SK-N-SH (cell line): ENCODE data around the gene LOXHD1. TPM values are rescaled to one million over a fixed set of nuclear protein-coding genes. Genes with fewer than 3 reads are reported as not detected.
A peak's percentile ranks its signal among the peaks of the same experiment; 100 is the strongest.

Experiments
- CTCF ChIA-PET: fragments of 300-600, 350-600 bp; formaldehyde crosslinking; extraction: SDS; loops from one replicate; lab custom pipeline; 2021; lab: Yijun Ruan, JAX
- POLR2A ChIA-PET: fragments of 350-600 bp; sonication (Branson Sonifier 250); formaldehyde crosslinking; extraction: SDS; loops from one replicate; lab custom pipeline; 2020; ENCODE audit warnings: antibody characterized with exemption, inconsistent platforms; lab: Yijun Ruan, JAX
- DNase-seq: peaks from one replicate; pipeline ENCODE4 v3.0.0; 2012
- H2AFZ ChIP-seq: fragments of 200-600 bp; sonication (generic); 2 replicates; pipeline ENCODE4 v1.8.1; 2016; ENCODE audit warnings: antibody characterized with exemption, mild to moderate bottlenecking, low read depth
- H3F3A ChIP-seq: fragments of 200-600 bp; sonication (generic); replicated peaks from 2 replicates; pipeline ENCODE3; 2016; ENCODE audit warnings: antibody characterized with exemption, mild to moderate bottlenecking; ENCODE audit not compliant: insufficient read depth
- H3K27ac ChIP-seq, 2 experiments: fragments of 200-500 bp in 1 of 2; fragments of 200-600 bp in 1 of 2; sonication (Bioruptor generic) in 1 of 2; sonication (generic), shearing (Covaris generic) in 1 of 2; 2 replicates each; pipeline versions ENCODE4 v1.5.1 to v1.6.1; 2014 to 2016; ENCODE audit warnings: low read depth in 2 of 2, inconsistent platforms in 1 of 2, low read length in 1 of 2, mild to moderate bottlenecking in 1 of 2, mixed read lengths in 1 of 2
- H3K27me3 ChIP-seq: fragments of 200-600 bp; sonication (generic), shearing (Covaris generic); 2 replicates; pipeline ENCODE4 v1.6.1; 2016; ENCODE audit warnings: mixed run types; ENCODE audit not compliant: insufficient read depth
- H3K36me3 ChIP-seq, 2 experiments: fragments of 200-500 bp in 1 of 2; fragments of 200-600 bp in 1 of 2; sonication (Bioruptor generic) in 1 of 2; sonication (generic) in 1 of 2; replicated peaks in 1 of 2; 2 replicates each; pipeline versions ENCODE3 to v1.5.1; 2014 to 2016; ENCODE audit warnings: low read length in 1 of 2, mild to moderate bottlenecking in 1 of 2; ENCODE audit not compliant: insufficient read depth in 2 of 2, control insufficient read depth in 1 of 2
- H3K4me1 ChIP-seq, 2 experiments: fragments of 200-500 bp in 1 of 2; fragments of 200-600 bp in 1 of 2; sonication (Bioruptor generic) in 1 of 2; sonication (generic), shearing (Covaris generic) in 1 of 2; 2 replicates each; pipeline versions ENCODE4 v1.5.1 to v1.6.1; 2014 to 2016; ENCODE audit warnings: low read depth in 1 of 2, low read length in 1 of 2, mixed run types in 1 of 2; ENCODE audit not compliant: insufficient read depth in 2 of 2, control insufficient read depth in 1 of 2
- H3K4me2 ChIP-seq: fragments of 200-600 bp; sonication (generic), shearing (Covaris generic); 2 replicates; pipeline ENCODE4 v1.6.1; 2017; ENCODE audit warnings: mixed run types
- H3K4me3 ChIP-seq, 2 experiments: fragments of 200-500 bp in 1 of 2; fragments of 200-600 bp in 1 of 2; sonication (Bioruptor generic) in 1 of 2; sonication (generic), shearing (Covaris generic) in 1 of 2; 2 replicates each; pipeline versions ENCODE4 v1.5.1 to v1.8.1; 2014 to 2016; ENCODE audit warnings: low read depth in 2 of 2, inconsistent platforms in 1 of 2, low read length in 1 of 2, mild to moderate bottlenecking in 1 of 2, mixed read lengths in 1 of 2, moderate library complexity in 1 of 2
- H3K79me2 ChIP-seq: fragments of 200-600 bp; sonication (generic); 2 replicates; pipeline ENCODE4 v1.8.1; 2017; ENCODE audit warnings: mild to moderate bottlenecking; ENCODE audit not compliant: insufficient read depth
- H3K9ac ChIP-seq: fragments of 200-600 bp; sonication (generic); 2 replicates; pipeline ENCODE4 v1.6.1; 2017; ENCODE audit warnings: mixed run types
- H3K9me2 ChIP-seq: fragments of 200-600 bp; sonication (generic); 2 replicates; pipeline ENCODE4 v1.6.1; 2017; ENCODE audit warnings: mixed run types
- H3K9me3 ChIP-seq: fragments of 200-600 bp; sonication (generic); 2 replicates; pipeline ENCODE4 v1.6.1; 2017; ENCODE audit warnings: mixed run types, mild to moderate bottlenecking, moderate library complexity
- H4K20me1 ChIP-seq: fragments of 200-600 bp; sonication (generic); 2 replicates; pipeline ENCODE4 v1.6.1; 2017; ENCODE audit warnings: mild to moderate bottlenecking, mixed run types; ENCODE audit not compliant: insufficient read depth
- CHD2 ChIP-seq: fragments of 150-350 bp; IDR thresholded peaks from 2 replicates; pipeline ENCODE4 v1.6.1; 2018; ENCODE audit warnings: low read length; ENCODE audit not compliant: partially characterized antibody
- FOSL2 ChIP-seq: IDR thresholded peaks from 2 replicates; pipeline ENCODE4 v1.4.0; 2012; ENCODE audit warnings: low read depth, mild to moderate bottlenecking, moderate library complexity, borderline replicate concordance
- FOXJ3 ChIP-seq: sonication (generic); formaldehyde crosslinking; IDR thresholded peaks from 2 replicates; pipeline ENCODE4 v1.5.1; 2020; ENCODE audit warnings: mild to moderate bottlenecking, missing genetic modification reagents
- FOXM1 ChIP-seq: IDR thresholded peaks from 2 replicates; pipeline ENCODE4 v1.4.0; 2012; ENCODE audit warnings: low read depth, mild to moderate bottlenecking
- GATA2 ChIP-seq: sonication (generic); formaldehyde crosslinking; IDR thresholded peaks from 2 replicates; pipeline ENCODE4 v1.5.0; 2020; ENCODE audit warnings: mild to moderate bottlenecking, missing genetic modification reagents
- MXI1 ChIP-seq: IDR thresholded peaks from 2 replicates; pipeline ENCODE4 v1.6.1; 2012; ENCODE audit warnings: mild to moderate bottlenecking, low read depth, low read length, improper control_type of control experiment
- NFIC ChIP-seq: IDR thresholded peaks from 2 replicates; pipeline ENCODE4 v1.4.0; 2012; ENCODE audit warnings: borderline replicate concordance
- RAD21 ChIP-seq: IDR thresholded peaks from 2 replicates; pipeline ENCODE4 v1.6.1; 2012; ENCODE audit warnings: mild to moderate bottlenecking, low read length
- RCOR1 ChIP-seq: fragments of 150-350 bp; IDR thresholded peaks from 2 replicates; pipeline ENCODE4 v1.6.1; 2017; ENCODE audit warnings: antibody characterized with exemption, low read length
- RFX5 ChIP-seq: IDR thresholded peaks from 2 replicates; pipeline ENCODE4 v1.6.1; 2012; ENCODE audit warnings: mild to moderate bottlenecking, improper control_type of control experiment, low read length
- RXRA ChIP-seq: IDR thresholded peaks from 2 replicates; pipeline ENCODE4 v1.4.0; 2012; ENCODE audit warnings: low read depth, mild to moderate bottlenecking, borderline replicate concordance
- SMC3 ChIP-seq: IDR thresholded peaks from 2 replicates; pipeline ENCODE4 v1.6.1; 2012; ENCODE audit warnings: low read depth, low read length, improper control_type of control experiment
- YY1 ChIP-seq: IDR thresholded peaks from 2 replicates; pipeline ENCODE4 v1.4.0; 2012; ENCODE audit warnings: low read depth, mild to moderate bottlenecking
- WGBS: methylation state at CpG from one replicate; pipeline ENCODE4 v1.1.6; 2017; ENCODE audit warnings: low lambda C conversion rate; 5-methylcytosine and 5-hydroxymethylcytosine counted together
- polyA plus RNA-seq, 3 experiments: library from polyadenylated mRNA; depleted of rRNA; stranded (reverse); fragments of >200 nt; gene quantifications; 2 replicates each; pipeline ENCODE4 v1.2.3, GENCODE V29; 2012
- TF ChIP-seq, protein P1 (sequence below): IDR thresholded peaks from 2 replicates; pipeline ENCODE4 v1.4.0; 2012; ENCODE audit warnings: low read depth, borderline replicate concordance
- TF ChIP-seq, protein P2 (sequence below): fragments of 150-350 bp; IDR thresholded peaks from 2 replicates; pipeline ENCODE4 v1.6.1; 2016; ENCODE audit warnings: mild to moderate bottlenecking, low read depth, low read length
- TF ChIP-seq, protein P3 (sequence below): fragments of 200-600 bp; sonication (generic); IDR thresholded peaks from 2 replicates; pipeline ENCODE4 v1.6.1; 2017; ENCODE audit warnings: antibody characterized with exemption, mild to moderate bottlenecking, moderate library complexity
- TF ChIP-seq, protein P4 (sequence below): IDR thresholded peaks from 2 replicates; pipeline ENCODE4 v1.4.0; 2012; ENCODE audit warnings: low read depth

The LOXHD1 gene
- polyA plus RNA-seq, 1 of the 3 experiments (the other 2 are of a cell fraction) = not detected

DNA sequence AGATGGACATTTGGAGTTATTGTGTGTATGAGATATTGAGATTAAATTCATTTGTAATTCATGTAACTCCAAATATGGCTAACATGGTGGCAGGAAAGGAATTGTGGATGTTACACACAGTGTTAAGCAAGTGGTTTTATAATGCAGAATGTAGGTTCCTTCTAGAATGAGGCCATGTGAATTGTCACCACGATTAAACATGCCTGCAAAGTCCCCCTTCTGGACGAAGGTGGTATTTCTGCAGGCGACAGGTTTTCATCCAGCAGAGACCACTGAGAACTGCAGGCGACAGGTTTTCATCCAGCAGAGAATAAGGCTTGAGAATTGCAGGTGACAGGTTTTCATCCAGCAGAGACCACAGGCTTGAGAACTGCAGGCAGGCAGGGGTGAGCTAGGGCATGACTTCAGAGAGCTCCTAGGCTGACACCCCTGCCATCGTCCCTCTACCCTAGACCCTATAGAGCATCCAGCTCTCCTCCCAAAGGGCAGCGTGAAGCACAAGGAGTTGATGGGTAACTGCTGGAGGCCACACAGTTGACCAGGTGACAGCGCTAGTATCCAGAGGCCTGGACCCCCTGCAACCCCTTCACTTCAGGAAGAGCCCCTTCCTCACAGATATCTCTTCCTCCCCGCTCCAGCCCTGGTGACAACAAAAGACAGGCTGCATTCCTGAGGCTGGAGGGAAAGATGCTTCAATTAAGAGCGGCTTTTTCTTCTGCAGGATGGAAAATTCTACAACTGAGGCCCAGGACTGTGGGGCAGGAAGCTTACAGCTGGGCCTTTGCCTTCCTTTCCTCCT is 175.8 kb downstream of the LOXHD1 start:
- 30% methylated on average over 6 of the region's 9 CpGs for WGBS

More for the DNA sequence above, 175.8 kb downstream of the LOXHD1 start:
- Histone ChIP-seq H3F3A (no peaks in the 10 kb centered on the region), H3K9me3 (no peaks in the 10 kb centered on the region), H3K4me2 (no peak overlapping the region), H3K27me3 (no peaks in the 10 kb centered on the region; the same call in 1 of the 2 replicates), H3K9ac (no peak overlapping the region), H3K9me2 (no peaks in the 10 kb centered on the region), H2AFZ (no peak overlapping the region), H3K27ac (peak overlapping the region in 1 of 2 experiments; percentile 59; a peak in 2 of 4 replicates), H3K79me2 (no peaks in the 10 kb centered on the region), H3K4me1 (peaks cover 7 to 9% of the 10 kb centered on the region in 2 experiments; a peak in 2 of 4 replicates), H3K4me3 (no peak overlapping the region), H4K20me1 (no peaks in the 10 kb centered on the region), H3K36me3 (no peaks in the 10 kb centered on the region)
- peak; percentile 64 for DNase-seq
- CTCF ChIA-PET = interaction anchor here (0.6 to 6.6 kb wide), 34 partner anchors 8 to 309 kb away, joined by 3 to 116 read pairs (median 4); a partner anchor contains a TSS
- POLR2A ChIA-PET = interaction anchor here (0.8 kb wide), 1 partner anchor 200 kb away, joined by 5 read pairs; no protein-coding TSS in a partner anchor
- TF ChIP-seq, protein P1, sequence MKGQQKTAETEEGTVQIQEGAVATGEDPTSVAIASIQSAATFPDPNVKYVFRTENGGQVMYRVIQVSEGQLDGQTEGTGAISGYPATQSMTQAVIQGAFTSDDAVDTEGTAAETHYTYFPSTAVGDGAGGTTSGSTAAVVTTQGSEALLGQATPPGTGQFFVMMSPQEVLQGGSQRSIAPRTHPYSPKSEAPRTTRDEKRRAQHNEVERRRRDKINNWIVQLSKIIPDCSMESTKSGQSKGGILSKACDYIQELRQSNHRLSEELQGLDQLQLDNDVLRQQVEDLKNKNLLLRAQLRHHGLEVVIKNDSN = no peak
- no peak for TF ChIP-seq YY1
- TF ChIP-seq FOXM1 = no peak
- TF ChIP-seq, protein P2, sequence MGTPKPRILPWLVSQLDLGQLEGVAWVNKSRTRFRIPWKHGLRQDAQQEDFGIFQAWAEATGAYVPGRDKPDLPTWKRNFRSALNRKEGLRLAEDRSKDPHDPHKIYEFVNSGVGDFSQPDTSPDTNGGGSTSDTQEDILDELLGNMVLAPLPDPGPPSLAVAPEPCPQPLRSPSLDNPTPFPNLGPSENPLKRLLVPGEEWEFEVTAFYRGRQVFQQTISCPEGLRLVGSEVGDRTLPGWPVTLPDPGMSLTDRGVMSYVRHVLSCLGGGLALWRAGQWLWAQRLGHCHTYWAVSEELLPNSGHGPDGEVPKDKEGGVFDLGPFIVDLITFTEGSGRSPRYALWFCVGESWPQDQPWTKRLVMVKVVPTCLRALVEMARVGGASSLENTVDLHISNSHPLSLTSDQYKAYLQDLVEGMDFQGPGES = no peak
- no peak for TF ChIP-seq CHD2
- TF ChIP-seq, protein P3, sequence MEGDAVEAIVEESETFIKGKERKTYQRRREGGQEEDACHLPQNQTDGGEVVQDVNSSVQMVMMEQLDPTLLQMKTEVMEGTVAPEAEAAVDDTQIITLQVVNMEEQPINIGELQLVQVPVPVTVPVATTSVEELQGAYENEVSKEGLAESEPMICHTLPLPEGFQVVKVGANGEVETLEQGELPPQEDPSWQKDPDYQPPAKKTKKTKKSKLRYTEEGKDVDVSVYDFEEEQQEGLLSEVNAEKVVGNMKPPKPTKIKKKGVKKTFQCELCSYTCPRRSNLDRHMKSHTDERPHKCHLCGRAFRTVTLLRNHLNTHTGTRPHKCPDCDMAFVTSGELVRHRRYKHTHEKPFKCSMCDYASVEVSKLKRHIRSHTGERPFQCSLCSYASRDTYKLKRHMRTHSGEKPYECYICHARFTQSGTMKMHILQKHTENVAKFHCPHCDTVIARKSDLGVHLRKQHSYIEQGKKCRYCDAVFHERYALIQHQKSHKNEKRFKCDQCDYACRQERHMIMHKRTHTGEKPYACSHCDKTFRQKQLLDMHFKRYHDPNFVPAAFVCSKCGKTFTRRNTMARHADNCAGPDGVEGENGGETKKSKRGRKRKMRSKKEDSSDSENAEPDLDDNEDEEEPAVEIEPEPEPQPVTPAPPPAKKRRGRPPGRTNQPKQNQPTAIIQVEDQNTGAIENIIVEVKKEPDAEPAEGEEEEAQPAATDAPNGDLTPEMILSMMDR = peak; percentile 67
- TF ChIP-seq MXI1 = peak; percentile 78
- TF ChIP-seq RXRA = no peak
- TF ChIP-seq RCOR1 = no peak
- TF ChIP-seq RAD21 = peak; percentile 77
- TF ChIP-seq FOSL2 = no peak
- no peak for TF ChIP-seq RFX5
- TF ChIP-seq SMC3 = peak; percentile 79
- TF ChIP-seq GATA2 = no peak
- TF ChIP-seq NFIC = no peak
- no peak for TF ChIP-seq FOXJ3 (CRISPR knock-in tag)
- TF ChIP-seq, protein P4, sequence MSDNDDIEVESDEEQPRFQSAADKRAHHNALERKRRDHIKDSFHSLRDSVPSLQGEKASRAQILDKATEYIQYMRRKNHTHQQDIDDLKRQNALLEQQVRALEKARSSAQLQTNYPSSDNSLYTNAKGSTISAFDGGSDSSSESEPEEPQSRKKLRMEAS = no peak
